GM21619 (cell line): Measurements from ENCODE around the gene SLC66A1.

Experiments
- ATAC-seq: cut with Tn5 transposase; IDR thresholded peaks from one replicate; pipeline ENCODE4 v1.9.1; 2021; ENCODE audit not compliant: unreplicated experiment

SLC66A1 gene

DNA sequence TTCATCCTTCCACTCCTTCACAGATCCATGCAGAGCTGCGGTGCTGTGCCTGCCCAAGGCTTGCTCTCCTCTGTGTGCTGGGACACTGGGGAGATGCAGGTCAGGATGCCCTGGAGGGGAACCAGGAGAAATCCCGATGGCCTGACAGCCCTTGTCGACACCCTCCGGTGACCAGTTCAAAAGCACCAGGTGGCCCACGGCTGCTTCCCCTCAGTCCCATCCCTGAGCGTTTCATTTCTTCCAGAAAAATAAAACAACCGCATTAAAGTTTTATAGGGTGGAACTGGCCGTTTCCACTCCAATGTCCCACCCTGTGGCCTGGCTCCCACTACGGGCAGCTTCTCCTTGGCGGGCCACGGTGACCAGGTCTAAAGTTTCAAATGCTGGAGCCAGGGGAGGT is 48.3 kb downstream of the SLC66A1 start:
- no peak for ATAC-seq

DNA sequence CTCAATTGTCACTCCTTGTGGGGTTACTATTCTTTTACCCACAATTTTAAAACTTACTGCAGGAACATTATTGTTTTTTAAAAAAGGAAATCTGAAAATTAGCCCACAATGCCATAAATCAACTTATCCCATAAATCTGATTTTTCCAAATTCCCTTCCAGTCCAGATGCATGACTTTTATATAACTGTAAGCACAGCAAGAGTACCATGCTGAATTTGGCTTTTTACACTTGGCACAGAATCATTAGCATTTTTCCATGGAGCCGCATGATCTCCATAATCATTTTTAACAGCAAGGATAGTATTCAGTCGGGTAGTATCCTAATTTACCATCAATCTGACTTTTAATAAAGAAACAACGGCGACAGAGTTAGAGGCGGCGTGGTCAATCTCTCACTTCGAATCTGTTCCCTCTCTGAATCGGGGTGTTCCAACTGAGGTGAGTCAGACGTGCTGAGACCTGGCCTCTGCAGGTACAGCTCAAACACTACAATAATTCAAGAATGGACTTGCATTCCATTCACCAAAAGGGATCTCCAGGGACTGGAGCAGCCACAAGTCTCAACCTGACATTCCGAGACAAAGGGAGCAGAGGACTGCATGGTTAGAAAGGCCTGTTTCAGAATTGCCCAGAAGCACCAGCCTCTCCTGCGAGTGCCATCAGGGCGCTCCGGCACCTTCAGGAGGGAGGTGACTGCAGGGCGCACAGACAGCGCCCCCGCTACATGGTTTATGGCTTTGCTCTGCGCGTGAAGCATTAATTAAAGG is 48.9 kb downstream of the SLC66A1 start:
- no peak for ATAC-seq

DNA sequence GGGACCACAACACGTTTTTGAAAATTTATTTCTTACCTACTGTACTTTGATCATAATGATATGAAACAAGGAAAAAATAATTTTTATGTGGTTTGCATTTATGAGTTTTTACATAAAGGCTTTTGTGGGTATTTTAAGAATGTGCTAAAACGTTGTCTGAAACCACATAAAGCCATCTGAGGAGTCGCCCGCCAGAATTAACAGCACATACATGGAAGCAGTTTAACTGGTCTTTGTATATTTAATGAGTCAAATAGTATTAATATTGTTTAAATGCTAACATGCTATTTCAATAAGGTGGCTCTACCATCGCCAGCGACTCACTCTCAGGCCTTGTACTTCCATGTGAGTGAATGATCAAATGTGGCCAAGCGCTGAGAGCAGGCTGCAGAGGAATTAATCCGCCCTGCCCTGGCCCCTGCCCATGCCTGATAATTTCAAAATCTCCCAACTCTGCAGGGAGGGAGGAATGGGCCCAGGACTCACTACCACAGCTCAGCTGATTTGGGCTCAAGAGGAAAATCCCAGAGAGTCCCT is 49.6 kb downstream of the SLC66A1 start:
- no peak for ATAC-seq

DNA sequence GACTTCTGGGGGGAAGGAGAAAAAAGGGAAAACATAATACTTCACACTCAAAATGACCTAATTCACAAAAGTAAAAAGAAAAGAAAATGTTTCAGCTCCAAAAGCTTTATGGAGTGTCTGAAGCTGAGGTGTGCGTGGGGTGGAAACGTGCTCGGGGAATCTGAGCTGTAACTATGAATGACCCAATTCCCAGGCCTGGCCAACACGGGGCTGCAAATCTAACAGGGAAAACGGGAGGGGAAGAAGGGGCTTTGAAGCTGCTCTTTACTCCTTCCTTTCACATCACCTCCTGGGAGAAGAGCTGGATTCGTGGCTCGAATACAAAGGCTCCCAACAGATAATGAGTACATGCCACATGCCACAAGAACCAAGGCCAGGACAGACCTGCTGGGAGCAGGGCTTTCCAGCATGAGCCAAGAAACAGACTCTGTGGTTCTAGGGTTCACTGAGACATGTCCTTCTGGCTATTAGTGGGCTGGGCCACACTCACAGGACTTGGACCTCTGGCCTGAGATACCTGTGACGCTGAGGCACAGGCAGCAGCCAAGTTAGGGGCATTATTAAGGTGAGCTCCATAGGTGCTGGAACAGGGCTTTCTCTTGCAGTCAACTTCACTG is 51.5 kb downstream of the SLC66A1 start:
- no peak for ATAC-seq

DNA sequence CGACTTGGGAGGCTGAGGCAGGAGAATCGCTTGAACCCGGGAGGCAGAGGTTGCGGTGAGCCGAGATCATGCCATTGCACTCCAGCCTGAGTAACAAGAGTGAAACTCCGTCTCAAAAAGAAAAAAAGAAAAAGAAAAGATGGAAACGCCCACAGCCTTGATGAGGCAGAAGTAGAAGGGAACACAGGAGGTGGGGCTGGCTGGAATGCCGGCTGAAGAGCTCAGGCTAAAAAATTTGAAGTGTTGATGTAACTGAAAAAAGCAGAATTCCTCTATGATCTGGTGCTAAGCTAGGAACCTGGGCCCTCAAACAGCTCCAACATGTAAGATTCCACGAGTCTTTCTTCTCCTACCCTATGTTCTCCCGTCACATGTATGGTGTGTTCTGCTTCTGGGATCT is 53.6 kb downstream of the SLC66A1 start:
- no peak for ATAC-seq

DNA sequence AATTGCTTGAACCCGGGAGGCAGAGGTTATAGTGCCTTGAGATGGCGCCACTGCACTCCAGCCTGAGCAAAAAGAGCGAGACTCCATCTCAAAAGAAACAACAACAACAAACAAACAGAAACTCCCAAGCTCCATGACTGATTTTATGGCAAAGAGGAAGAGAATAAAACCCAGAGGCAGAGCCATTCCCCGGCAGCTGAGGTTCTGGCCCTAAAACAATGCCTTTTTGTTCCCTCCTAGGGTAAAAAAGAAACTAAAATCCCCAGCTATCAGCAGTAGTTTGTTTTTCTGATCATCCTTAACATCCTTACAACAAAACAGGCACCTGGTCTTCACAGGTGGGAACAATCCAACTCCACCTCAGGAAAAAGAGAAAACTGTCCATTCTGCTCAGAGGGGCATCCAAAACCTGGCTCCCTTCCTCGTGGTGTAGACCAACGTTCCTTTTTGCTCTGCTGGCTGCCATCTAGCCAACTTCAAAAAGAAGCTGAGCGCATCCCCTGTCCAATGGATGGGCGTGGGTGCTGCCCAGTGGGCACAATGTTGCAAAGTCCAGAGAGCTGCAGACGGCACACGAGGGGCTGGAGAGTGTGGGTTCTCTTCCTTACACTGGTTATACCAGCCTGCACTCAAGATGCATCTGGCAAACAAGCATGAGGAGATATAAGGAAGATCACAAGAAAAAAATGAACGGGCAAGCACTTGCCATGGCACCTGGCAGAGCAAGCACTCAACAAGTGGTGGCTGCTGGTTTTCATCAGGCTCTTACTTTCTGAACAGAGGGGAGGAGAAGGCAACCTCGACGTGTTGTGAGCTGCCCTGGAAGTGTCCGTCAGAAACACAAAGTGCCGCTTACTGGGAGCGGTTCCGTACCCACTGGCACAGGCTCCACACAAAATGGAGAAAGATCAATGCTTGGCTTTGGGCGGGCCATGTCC is 54.7 kb downstream of the SLC66A1 start:
- no peak for ATAC-seq

DNA sequence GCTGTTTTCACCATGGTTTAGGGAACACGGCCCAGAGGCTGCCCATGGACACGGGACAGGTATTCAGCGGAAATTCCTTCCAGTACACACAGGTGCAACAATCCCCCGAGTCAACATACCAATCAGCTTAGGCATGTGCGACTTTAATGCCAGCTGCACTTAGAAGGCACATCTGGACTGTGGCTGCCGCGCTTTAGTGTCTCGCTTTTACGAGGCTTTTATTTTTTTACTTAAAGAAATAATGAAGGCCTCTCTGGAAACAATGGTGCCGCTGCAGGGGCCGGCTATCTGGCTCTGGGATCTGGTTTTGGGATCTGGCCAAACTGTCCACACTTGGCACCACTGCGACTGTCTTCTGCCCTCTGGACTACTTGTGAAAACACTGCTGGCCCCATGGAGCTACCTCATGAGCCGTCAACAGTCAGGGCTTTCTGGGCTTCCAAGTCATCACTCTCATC is 55.5 kb downstream of the SLC66A1 start:
- no peak for ATAC-seq

DNA sequence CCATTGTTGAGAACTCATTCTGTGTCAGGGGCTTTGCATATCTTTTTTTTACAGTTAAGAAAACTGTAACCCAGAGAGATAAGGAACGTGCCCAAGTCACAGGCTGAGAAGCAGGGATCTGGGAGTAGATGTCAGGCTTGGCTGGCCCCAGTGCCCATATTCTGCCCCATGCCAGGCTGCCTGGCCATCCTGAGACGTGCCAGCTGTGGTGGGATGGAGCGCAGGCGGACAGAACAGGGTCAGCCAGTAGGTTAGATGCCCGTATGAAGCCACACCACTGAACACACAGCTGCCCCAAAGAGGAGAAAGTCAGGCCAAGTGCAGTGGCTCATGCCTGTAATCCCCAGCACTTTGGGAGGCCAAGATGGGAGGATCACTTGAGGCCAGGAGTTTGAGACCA is 55.9 kb downstream of the SLC66A1 start:
- no peak for ATAC-seq

DNA sequence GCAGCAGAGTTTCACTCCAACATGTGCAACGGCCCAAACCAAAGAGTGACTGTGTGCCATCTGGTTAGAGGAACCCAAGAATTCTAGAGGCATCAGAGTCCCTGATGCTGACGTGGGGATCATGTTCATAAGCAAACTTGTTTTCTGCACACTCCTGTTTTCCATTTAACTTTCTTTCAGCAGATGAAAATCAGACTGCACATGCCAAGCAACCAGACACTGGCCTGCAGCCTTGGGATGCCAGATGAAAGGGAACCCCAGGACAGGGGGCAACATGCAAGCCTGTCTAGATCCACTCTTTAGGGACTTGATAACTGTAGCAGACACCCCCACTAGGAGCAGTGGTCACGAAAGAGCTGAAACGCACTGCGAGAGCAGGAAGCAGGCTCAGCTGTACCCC is 56.8 kb downstream of the SLC66A1 start:
- no peak for ATAC-seq

DNA sequence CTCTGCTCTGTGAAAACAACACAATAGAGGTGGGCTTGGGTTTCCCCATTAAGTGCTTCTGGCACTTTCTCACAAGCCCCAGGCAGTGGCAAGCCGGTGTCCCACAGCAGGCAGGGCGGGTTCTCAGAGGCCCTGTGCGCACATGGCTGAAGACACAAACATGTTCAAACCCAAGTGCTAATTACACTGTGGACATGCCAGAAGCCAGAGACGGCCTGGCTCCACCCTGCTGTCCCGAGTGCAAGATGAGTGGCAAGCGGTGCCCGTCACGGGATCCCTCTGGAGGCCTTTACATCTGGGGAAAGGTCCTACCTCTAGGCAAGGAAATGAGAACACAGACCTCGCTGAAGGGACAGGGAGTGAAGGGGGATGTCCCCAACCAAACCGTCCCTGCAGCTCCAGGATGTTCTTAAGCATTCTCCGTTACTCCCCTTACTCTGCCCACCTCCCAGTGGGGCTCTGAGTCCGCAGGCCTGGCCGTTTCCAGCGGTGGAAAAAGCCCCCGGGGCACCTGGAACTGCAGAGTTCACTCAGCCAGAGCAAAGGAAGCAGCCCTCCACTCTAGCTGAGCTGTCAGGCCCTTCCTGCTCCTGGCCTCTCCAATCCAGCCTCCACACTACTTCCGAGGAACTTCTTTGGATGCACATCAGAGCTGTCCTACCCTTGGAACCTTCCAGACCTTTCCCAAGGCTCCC is 57.4 kb downstream of the SLC66A1 start:
- ATAC-seq = no peak

DNA sequence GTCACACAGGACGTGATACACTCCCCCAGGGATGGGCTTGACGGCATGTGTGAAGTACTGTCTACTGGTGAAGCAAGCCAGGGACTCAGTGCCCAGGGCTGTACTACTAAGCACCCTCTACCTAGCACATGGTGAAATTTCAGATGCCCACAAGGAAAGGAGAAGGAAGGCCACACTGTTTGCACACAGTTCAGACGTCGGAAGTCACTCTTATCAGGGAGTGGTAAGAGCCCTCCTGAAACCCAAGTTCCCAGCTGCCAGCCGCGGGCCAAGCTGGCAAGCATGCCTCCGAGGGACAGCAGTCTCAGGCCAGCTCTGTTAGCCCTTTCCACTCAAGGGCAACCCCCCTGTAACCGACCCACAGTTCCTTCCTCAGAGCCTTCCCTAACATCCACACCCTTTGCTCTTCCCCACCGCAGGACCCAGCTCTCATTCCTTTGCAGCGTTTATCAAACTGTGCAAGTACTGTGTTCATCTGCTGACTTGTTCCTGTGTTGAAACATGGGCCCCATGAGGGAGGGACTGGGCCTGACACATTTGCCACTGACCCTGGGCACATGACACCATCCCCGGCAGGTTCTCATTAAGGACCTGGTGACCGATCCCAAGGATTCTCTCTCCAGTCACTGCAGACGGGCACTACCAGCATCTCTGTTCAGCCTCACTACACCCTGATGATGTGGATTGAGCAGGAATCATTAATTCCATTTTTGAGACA is 58.5 kb downstream of the SLC66A1 start:
- ATAC-seq = no peak

DNA sequence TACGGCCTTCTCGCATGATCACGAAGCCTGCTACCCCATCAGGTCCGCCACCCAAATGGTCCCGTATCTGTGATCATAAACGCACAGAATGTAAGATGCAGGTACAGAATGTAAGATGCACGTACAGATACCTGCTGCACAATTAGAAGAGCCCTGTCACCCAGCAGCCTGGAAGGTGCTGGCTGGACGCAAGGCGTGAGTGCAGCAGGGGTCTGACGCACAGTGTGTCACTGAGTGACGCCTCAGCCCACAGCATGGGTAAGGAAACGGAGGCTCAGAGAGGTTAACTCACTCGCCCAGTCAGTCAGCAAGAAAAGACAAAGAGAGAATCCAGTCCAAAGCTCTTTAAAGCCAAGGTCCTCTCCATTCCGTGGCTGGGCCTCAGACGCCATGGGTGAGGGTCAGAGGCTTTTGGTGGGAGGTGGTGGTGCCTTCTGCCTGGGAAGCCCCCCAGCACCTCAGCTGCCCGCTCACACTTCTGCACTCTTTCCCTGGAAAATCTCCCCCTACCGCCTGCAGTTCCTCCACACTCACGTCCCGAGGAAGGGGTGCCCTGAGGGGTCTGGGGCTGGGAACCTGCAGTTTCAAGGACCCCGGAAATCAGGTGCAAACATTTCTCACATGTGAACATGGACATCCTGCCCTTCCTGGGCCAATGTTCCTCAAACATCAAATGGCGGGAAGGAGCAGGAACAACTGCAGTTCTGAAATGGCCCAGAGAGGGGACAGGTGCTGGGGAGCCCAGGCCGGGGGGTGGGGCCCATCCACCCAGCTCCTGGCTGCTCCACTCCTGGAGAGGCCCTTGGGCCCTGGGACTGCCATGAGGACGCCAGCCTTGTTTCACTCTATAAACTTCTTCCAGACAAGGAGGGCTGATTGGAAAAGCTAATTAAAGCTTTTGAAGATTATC is 59.4 kb downstream of the SLC66A1 start:
- ATAC-seq = no peak

DNA sequence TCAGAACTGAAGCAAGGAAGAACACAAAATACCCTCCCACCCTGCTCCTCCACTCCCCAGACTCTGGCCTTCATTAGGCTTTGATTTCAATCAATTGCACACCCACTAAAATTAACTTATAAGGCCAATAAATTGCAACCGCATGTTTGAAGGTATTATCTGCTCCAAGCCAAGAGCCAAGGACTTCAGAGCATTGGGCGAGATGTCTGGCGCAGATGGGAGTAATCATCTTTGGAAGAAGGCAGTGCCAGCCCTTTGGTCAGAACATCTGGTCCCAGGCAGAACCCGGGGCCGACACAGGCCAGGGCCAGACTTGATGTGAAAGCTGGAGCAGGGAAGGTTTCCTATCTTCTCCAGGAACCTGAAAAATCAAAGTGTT is 60.0 kb downstream of the SLC66A1 start:
- ATAC-seq = no peak

DNA sequence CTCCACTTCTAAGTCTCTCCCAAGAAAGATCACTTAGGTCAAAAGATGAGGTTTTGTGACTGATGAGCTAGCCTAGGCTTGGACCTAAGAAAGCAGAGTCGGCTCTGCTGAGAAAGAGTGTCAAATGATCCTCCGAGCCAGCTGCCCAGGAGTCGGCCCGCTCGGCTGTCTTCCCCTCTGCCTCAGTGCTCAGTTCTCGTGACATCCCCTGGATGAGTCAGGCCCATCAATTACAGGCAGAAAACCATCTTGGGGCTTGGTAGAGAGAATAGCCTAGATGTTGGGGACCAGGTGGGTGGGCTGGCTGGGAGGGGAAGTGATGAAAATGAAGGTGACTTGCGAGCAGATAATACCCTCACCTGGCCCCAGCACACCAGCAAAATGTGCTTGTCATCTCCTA is 60.5 kb downstream of the SLC66A1 start:
- ATAC-seq = no peak

DNA sequence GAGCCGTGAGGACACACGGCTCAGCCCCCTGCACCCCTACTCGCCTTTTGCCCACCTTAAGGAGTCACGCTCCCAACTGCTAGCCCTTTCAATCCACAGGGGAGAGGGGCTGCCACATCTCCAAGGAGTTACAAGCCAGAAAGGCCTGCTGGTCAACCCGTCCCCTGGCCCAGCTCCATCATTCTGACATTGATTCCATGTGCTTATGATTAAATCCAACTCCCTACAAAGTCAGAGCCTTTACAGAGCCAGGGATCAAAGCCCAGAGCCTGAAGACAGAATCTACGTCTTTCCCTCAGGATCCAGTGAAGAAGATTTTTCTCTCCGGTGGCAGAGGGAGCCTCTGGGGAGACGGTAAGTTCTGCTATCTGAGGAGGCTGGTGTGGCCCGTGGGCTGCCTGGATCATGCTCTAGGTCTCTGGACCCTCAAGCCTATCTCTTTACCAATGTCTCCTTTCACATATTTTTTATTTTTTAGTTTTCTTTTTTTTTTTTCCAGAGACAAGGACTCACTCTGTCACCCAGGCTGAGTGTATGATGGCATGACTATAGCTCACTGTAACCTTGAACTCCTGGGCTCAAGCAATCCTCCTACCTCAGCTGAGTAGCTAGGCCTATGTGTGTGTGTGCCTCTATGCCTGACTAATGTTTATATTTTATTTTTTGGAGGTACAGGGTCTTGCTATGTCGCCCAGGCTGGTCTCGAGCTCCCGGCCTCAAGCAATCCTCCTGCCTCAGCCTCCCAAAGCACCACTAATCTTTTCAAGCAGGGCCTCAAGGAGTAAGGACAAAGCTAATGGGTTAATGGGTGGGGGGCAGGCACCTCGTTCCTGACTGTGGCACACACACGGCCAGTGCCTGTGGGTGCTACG is 61.3 kb downstream of the SLC66A1 start:
- no peak for ATAC-seq

DNA sequence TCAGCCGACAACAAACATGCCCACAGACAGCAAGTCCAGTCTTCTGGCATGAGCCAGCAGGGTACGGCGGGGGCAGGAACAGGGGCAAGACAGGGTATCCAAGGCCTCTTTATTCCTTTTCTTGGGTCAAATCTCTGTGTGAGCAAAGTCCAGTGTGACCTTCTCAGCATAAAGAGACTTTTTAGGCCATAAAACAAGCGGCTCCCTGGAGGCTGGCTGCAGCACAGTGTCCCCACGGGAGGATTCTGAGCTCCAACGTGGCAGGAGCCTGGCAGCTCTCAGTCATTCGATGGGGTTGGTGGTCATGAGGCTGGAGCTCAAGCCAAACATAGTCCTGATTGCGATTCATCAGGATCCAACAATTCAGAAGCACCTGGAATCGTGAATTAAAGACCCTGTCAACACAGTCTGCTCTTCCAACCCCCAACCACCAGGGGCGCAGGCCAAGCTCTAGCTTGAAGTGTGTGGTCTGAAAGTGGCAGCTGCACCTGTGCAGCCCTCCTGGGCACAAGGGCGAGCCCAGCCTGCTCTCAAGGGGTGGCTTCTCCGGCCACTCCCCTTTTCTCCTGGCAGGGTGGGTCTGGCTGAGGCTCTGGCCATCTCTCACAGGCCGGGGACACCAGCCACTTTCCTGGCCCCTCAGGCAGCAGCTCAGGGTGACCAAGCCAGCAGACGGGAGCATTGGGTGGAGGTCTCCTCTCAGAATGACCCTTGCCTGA is 62.1 kb downstream of the SLC66A1 start:
- ATAC-seq = no peak

DNA sequence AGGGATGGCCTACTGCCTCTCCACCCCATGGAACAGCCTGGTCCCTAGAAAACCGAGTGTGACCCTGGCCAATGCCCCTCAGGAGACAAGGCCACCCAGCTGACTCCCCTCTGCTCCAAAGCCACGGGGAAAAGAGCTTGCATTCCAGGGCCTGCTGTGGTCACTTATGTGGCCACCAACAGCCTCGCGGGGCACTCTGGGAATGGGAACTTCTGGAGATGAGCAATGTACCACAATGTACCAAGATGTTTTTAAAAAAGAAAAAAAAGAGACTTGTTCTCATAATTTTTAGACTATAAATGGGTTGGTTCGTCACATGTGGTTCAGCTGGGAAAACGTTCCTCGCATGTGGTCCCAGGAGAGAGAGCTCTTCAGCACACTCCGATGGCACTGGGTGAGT is 62.8 kb downstream of the SLC66A1 start:
- ATAC-seq = no peak
